SU-DHL-6 (cell line): Measurements from ENCODE around the gene ADCY10.
"Not testable (repeated sequence)": the region's sequence is repeated elsewhere in the genome, so short reads cannot be mapped to it uniquely, and the experiment has no call there.

Experiments
- H2AFZ ChIP-seq: fragments of 200-600 bp; sonication (generic); 2 replicates; pipeline ENCODE4 v1.6.1; 2014; ENCODE audit warnings: low read depth, mild to moderate bottlenecking, moderate library complexity, mixed read lengths, antibody characterized with exemption, low read length; ENCODE audit not compliant: severe bottlenecking
- H3F3A ChIP-seq: fragments of 200-600 bp; shearing (Covaris generic); 2 replicates; pipeline ENCODE4 v1.6.0; 2016; ENCODE audit warnings: antibody characterized with exemption, mild to moderate bottlenecking; ENCODE audit not compliant: insufficient read depth
- H3K27ac ChIP-seq: fragments of 200-600 bp; sonication (generic); 2 replicates; pipeline ENCODE4 v1.5.1; 2016; ENCODE audit warnings: low read depth, mild to moderate bottlenecking, low read length, moderate library complexity, mixed read lengths
- H3K27me3 ChIP-seq: fragments of 200-600 bp; sonication (generic), shearing (Covaris generic); 2 replicates; pipeline ENCODE4 v1.6.0; 2014; ENCODE audit warnings: mild to moderate bottlenecking, low read length
- H3K36me3 ChIP-seq: fragments of 200-600 bp; sonication (generic); 2 replicates; pipeline ENCODE4 v1.6.1; 2014; ENCODE audit warnings: mild to moderate bottlenecking, low read length, mixed read lengths
- H3K4me2 ChIP-seq: fragments of 300-600, 200-600 bp; shearing (Covaris generic), sonication (generic); 2 replicates; pipeline ENCODE4 v1.6.0; 2014; ENCODE audit warnings: low read length, low read depth, mild to moderate bottlenecking; ENCODE audit not compliant: poor library complexity, severe bottlenecking
- H3K4me3 ChIP-seq: fragments of 200-600 bp; sonication (generic); 2 replicates; pipeline ENCODE4 v1.5.1; 2014; ENCODE audit warnings: antibody characterized with exemption, low read length, mild to moderate bottlenecking, mixed read lengths; ENCODE audit not compliant: insufficient read depth, poor library complexity, severe bottlenecking
- H3K79me2 ChIP-seq: fragments of 200-600 bp; sonication (generic); 2 replicates; pipeline ENCODE4 v1.6.1; 2014; ENCODE audit warnings: mild to moderate bottlenecking, low read length, moderate library complexity; ENCODE audit not compliant: insufficient read depth
- H3K9ac ChIP-seq: fragments of 200-600 bp; sonication (generic); 2 replicates; pipeline ENCODE4 v1.7.0; 2014; ENCODE audit warnings: mild to moderate bottlenecking, low read length
- H3K9me2 ChIP-seq: fragments of 200-600 bp; sonication (generic); replicated peaks from 2 replicates; pipeline ENCODE4 v1.6.1; 2014; ENCODE audit warnings: low read length; ENCODE audit not compliant: insufficient read depth
- H3K9me3 ChIP-seq: fragments of 200-600 bp; sonication (generic); 2 replicates; pipeline ENCODE4 v1.6.1; 2014; ENCODE audit warnings: low read length, mixed read lengths; ENCODE audit not compliant: insufficient read depth
- H4K20me1 ChIP-seq: fragments of 200-600 bp; sonication (generic); 2 replicates; pipeline ENCODE4 v1.6.1; 2014; ENCODE audit warnings: low read depth, mild to moderate bottlenecking, antibody characterized with exemption, low read length, moderate library complexity, mixed read lengths
- EZH2phosphoT487 ChIP-seq: fragments of 200-600 bp; sonication (generic), shearing (Covaris generic); conservative IDR thresholded peaks from 2 replicates; pipeline ENCODE4 v1.6.1; 2018; ENCODE audit warnings: mild to moderate bottlenecking, antibody characterized with exemption, low read length, moderate library complexity, mixed read lengths
- TF ChIP-seq, protein P1 (sequence below): fragments of 200-600 bp; sonication (generic); IDR thresholded peaks from one replicate; pipeline ENCODE4 v1.5.1; 2017; ENCODE audit warnings: antibody characterized with exemption, mild to moderate bottlenecking, low read length, moderate library complexity; ENCODE audit not compliant: insufficient read depth, poor library complexity, severe bottlenecking

Gene ADCY10

DNA sequence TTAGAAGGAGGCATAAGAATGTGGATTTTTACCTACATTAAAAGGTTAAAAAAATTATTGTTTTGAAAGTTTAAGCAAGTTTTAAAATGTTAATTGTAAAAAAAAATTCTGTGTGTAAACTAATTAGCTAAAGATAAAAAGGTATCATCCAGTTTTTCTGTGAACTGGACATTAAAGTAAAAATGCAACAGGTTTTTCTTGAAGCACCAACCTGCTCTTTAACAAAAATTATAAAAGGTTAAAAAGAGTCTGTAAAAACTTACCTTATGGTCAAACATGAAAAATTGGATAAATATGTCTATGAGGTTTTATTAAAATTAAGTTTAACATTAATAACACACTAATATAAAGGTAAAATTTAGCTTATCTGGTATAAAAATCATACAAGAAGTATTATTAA lies 48.7 kb downstream of the ADCY10 start:
- H3K9me2 ChIP-seq, H3F3A ChIP-seq, H3K4me2 ChIP-seq, H2AFZ ChIP-seq, H4K20me1 ChIP-seq, H3K9ac ChIP-seq, H3K9me3 ChIP-seq, H3K27me3 ChIP-seq, H3K79me2 ChIP-seq, H3K4me3 ChIP-seq, H3K36me3 ChIP-seq, H3K27ac ChIP-seq: not testable (repeated sequence)

DNA sequence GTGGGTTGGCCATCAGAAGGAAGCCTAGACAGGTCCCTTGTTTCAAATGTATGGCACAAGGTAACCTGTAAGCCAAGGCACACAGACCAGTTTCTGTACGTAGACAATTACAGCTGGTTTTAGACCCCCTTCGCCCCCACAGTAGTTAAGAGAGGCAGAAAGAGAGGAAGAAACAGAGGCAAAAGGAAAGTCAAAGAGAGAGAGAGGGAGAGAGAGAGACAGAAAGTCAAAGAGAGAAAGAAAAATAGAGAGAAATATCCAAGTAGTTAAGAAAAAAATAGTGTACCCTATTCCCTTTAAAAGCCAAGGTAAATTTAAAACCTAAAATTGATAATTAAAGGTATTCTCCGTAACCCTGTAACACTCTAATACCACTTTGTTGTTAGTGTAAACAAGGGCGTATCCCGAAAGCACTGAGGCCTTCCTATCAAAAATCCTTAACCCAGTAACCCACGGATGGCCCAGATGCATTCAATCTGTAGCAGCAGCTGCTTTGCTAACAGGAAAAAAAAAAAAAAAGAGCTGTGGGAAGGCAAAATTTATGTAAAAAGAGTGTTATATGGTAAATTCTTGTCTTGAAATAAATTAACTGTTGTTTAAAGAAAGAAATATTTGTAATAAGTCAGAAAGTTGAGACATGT lies 49.4 kb downstream of the ADCY10 start:
- TF ChIP-seq EZH2phosphoT487 = no peak
- TF ChIP-seq, protein P1, sequence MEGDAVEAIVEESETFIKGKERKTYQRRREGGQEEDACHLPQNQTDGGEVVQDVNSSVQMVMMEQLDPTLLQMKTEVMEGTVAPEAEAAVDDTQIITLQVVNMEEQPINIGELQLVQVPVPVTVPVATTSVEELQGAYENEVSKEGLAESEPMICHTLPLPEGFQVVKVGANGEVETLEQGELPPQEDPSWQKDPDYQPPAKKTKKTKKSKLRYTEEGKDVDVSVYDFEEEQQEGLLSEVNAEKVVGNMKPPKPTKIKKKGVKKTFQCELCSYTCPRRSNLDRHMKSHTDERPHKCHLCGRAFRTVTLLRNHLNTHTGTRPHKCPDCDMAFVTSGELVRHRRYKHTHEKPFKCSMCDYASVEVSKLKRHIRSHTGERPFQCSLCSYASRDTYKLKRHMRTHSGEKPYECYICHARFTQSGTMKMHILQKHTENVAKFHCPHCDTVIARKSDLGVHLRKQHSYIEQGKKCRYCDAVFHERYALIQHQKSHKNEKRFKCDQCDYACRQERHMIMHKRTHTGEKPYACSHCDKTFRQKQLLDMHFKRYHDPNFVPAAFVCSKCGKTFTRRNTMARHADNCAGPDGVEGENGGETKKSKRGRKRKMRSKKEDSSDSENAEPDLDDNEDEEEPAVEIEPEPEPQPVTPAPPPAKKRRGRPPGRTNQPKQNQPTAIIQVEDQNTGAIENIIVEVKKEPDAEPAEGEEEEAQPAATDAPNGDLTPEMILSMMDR = no peak
- Histone ChIP-seq H3K79me2 (no peaks in the 10 kb centered on the region), H3K9ac (no peak overlapping the region), H3K4me3 (no peak overlapping the region), H3F3A (no peaks in the 10 kb centered on the region), H2AFZ (no peak overlapping the region), H3K9me3 (no peaks in the 10 kb centered on the region), H3K4me2 (no peak overlapping the region), H3K9me2 (no peaks in the 10 kb centered on the region), H4K20me1 (no peaks in the 10 kb centered on the region), H3K27me3 (no peaks in the 10 kb centered on the region), H3K27ac (no peak overlapping the region), H3K36me3 (no peaks in the 10 kb centered on the region)

DNA sequence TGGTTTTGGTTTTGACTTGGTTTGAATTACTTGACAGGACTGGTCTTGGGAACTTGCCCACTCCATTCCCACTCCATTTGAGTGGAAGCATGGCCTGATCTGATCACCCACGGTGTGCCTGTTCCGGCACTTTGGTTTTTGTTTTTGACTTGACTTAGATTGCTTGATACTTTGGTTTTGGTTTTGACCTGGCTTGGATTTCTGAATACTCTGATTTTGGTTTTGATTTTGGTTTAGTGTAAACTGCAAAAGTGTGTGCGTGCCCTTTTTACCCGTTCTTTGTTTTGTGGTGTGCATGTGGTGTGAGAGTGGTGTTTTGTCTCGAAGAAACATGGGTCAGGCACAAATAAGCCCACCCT lies 50.0 kb downstream of the ADCY10 start:
- no peak for TF ChIP-seq EZH2phosphoT487
- Histone ChIP-seq H3F3A (no peaks in the 10 kb centered on the region), H3K9ac (no peak overlapping the region), H3K79me2 (no peaks in the 10 kb centered on the region), H3K4me2 (no peak overlapping the region), H3K27ac (no peak overlapping the region), H4K20me1 (no peaks in the 10 kb centered on the region), H3K27me3 (no peaks in the 10 kb centered on the region), H3K36me3 (no peaks in the 10 kb centered on the region), H3K9me2 (no peaks in the 10 kb centered on the region), H3K4me3 (no peak overlapping the region), H3K9me3 (no peaks in the 10 kb centered on the region), H2AFZ (no peak overlapping the region)

DNA sequence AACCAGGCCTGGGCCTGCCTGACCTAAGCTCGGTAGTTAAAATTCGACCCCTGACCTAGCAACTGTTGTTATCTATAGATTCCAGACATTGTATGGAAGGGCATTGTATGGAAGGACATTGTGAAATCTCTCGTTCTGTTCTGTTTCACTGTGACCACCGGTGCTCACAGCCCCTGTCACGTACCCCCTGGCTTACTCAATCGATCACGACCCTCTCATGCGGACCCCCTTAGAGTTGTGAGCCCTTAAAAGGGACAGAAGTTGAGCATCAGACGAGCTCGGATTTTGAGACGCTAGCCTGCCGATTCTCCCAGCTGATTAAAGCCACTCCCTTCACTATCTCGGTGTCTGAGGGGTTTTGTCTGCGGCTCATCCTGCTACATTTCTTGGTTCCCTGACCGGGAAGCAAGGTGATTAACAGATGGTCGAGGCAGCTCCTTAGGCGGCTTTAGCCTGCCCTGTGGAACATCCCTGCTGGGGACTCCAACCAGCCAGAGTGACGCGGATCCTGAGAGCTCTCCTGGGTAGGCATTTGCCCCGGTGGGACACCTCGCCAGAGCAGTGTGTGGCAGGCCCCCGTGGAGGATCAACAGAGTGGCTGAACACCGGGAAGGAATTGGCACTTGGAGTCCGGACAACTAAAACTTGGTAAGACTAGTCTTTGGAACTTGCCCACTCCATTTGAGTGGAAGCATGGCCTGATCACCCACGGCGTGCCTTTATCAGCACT lies 50.6 kb downstream of the ADCY10 start:
- not testable (repeated sequence) for H3K36me3 ChIP-seq, H3K27ac ChIP-seq, H3K4me3 ChIP-seq, H3K79me2 ChIP-seq, H3K9me3 ChIP-seq, H4K20me1 ChIP-seq, H3F3A ChIP-seq, H3K9me2 ChIP-seq, H3K27me3 ChIP-seq, H3K4me2 ChIP-seq, H2AFZ ChIP-seq, H3K9ac ChIP-seq
